LNCaP clone FGC (cell line): Measurements from ENCODE around the gene CHI3L2.
"Not testable (repeated sequence)": the region's sequence is repeated elsewhere in the genome, so short reads cannot be mapped to it uniquely, and the experiment has no call there.

Experiments used
- DNase-seq: peaks from one replicate; pipeline ENCODE4 v3.0.0-alpha.2; 2011; ENCODE audit warnings: low read depth
- H3K4me3 ChIP-seq: 2 replicates; pipeline ENCODE4 v1.5.1; 2011; ENCODE audit warnings: mild to moderate bottlenecking, low read depth, low read length, control low read depth
- TF ChIP-seq, protein P1 (sequence below): IDR thresholded peaks from 2 replicates; pipeline ENCODE4 v1.5.1; 2012; ENCODE audit warnings: mild to moderate bottlenecking; ENCODE audit not compliant: control insufficient read depth, insufficient read depth; ENCODE audit errors: extremely low read depth

Gene CHI3L2

GRCh38 chr1:111214884-111215283 is 12.6 kb upstream of the CHI3L2 start:
- TF ChIP-seq, protein P1, sequence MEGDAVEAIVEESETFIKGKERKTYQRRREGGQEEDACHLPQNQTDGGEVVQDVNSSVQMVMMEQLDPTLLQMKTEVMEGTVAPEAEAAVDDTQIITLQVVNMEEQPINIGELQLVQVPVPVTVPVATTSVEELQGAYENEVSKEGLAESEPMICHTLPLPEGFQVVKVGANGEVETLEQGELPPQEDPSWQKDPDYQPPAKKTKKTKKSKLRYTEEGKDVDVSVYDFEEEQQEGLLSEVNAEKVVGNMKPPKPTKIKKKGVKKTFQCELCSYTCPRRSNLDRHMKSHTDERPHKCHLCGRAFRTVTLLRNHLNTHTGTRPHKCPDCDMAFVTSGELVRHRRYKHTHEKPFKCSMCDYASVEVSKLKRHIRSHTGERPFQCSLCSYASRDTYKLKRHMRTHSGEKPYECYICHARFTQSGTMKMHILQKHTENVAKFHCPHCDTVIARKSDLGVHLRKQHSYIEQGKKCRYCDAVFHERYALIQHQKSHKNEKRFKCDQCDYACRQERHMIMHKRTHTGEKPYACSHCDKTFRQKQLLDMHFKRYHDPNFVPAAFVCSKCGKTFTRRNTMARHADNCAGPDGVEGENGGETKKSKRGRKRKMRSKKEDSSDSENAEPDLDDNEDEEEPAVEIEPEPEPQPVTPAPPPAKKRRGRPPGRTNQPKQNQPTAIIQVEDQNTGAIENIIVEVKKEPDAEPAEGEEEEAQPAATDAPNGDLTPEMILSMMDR: no peak
- H3K4me3 ChIP-seq: no peak overlapping the region
- DNase-seq: no peak

DNA sequence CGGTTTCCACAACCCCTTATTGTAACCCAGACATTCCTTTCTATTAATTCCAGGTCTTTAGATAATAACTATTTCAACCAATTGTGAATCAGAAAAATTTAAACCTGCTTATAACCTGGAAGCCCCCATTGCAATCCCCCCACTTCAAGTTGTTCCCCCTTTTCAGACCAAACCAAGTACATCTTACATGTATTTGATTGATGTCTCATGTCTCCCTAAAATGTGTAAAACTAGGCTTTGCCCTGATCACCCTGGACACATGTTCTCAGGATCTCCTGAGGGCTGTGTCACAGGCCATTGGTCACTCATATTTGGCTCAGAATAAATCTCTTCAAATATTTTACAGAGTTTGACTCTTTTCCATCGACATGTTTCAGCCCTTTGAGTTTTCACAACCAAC is 12.2 kb upstream of the CHI3L2 start:
- H3K4me3 ChIP-seq, DNase-seq: not testable (repeated sequence)

DNA sequence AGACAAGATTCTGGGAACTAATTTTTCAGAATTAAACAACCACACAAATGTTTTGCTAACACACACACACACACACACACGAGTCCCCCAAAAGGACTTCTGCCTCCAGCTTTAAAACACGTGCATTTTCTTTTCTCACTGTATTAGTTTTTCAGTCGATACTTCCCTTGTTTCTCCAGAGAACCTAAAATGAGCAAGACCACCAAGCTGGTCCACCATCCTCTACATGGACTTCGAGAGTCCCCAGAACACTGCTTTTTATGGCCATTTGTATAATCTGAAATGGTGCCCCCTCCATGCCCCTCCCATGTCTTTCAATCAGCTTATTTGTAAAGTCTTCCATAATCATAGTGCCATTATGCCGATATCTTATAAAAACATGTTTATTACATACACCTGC is 10.8 kb upstream of the CHI3L2 start:
- no peak overlapping the region for H3K4me3 ChIP-seq
- TF ChIP-seq, protein P1: no peak
- no peak for DNase-seq

GRCh38 chr1:111217183-111217910 is 10.2 kb upstream of the CHI3L2 start:
- TF ChIP-seq, protein P1: no peak
- no peak overlapping the region for H3K4me3 ChIP-seq
- DNase-seq: no peak

GRCh38 chr1:111218701-111219556 is 8.6 kb upstream of the CHI3L2 start:
- DNase-seq: no peak
- TF ChIP-seq, protein P1: no peak
- no peak overlapping the region for H3K4me3 ChIP-seq

- no peak overlapping the region for H3K4me3 ChIP-seq
- DNase-seq: no peak
- TF ChIP-seq, protein P1: no peak
Observed at GRCh38 chr1:111219557-111220286, 7.8 kb upstream of the CHI3L2 start.

- TF ChIP-seq, protein P1: no peak
- H3K4me3 ChIP-seq: no peak overlapping the region
- no peak for DNase-seq
Observed at GRCh38 chr1:111220302-111220890, 7.1 kb upstream of the CHI3L2 start.
